HEK293T (cell line): ENCODE results near the gene WBP1L.

Source experiments
- CTCF ChIA-PET: fragments of 350-600 bp; formaldehyde crosslinking; extraction: SDS; loops from one replicate; lab custom pipeline; 2021; ENCODE audit warnings: antibody characterized with exemption, inconsistent platforms; lab: Yijun Ruan, JAX
- POLR2A ChIA-PET: fragments of 350-600 bp; formaldehyde crosslinking; extraction: SDS; loops from one replicate; lab custom pipeline; 2020; ENCODE audit warnings: antibody characterized with exemption, inconsistent platforms; lab: Yijun Ruan, JAX
- DNase-seq: peaks from one replicate; pipeline ENCODE4 v3.0.0; 2012; ENCODE audit warnings: mixed read lengths; ENCODE audit errors: extremely low spot score
- ARNT ChIP-seq: fragments of 450-650 bp; IDR thresholded peaks from 2 replicates; pipeline ENCODE4 v1.6.1; 2017; ENCODE audit warnings: mild to moderate bottlenecking
- BHLHE40 ChIP-seq: fragments of 450-650 bp; IDR thresholded peaks from 2 replicates; pipeline ENCODE4 v1.6.1; 2016; ENCODE audit warnings: mild to moderate bottlenecking, moderate library complexity, borderline replicate concordance
- CTBP1 ChIP-seq: fragments of 450-650 bp; IDR thresholded peaks from 2 replicates; pipeline ENCODE4 v1.6.1; 2016; ENCODE audit warnings: borderline replicate concordance
- ELF4 ChIP-seq: fragments of 450-650 bp; IDR thresholded peaks from 2 replicates; pipeline ENCODE4 v1.6.1; 2017; ENCODE audit warnings: antibody characterized with exemption
- FOXA1 ChIP-seq: fragments of 450-650 bp; IDR thresholded peaks from 2 replicates; pipeline ENCODE4 v1.6.1; 2016; ENCODE audit warnings: mild to moderate bottlenecking
- FOXK2 ChIP-seq: fragments of 450-650 bp; IDR thresholded peaks from 2 replicates; pipeline ENCODE4 v1.6.1; 2016; ENCODE audit warnings: mild to moderate bottlenecking
- FOXM1 ChIP-seq: fragments of 450-650 bp; IDR thresholded peaks from 2 replicates; pipeline ENCODE4 v1.6.1; 2017; ENCODE audit warnings: mild to moderate bottlenecking, borderline replicate concordance
- HDGF ChIP-seq: fragments of 450-650 bp; IDR thresholded peaks from 2 replicates; pipeline ENCODE4 v1.6.1; 2017; ENCODE audit warnings: antibody characterized with exemption, borderline replicate concordance
- L3MBTL2 ChIP-seq: fragments of 450-650 bp; conservative IDR thresholded peaks from 2 replicates; pipeline ENCODE4 v1.6.1; 2016; ENCODE audit warnings: mild to moderate bottlenecking
- LEF1 ChIP-seq: fragments of 450-650 bp; IDR thresholded peaks from 2 replicates; pipeline ENCODE4 v1.6.1; 2017; ENCODE audit warnings: mild to moderate bottlenecking, borderline replicate concordance
- NFRKB ChIP-seq: fragments of 450-650 bp; IDR thresholded peaks from 2 replicates; pipeline ENCODE4 v1.6.1; 2016; ENCODE audit warnings: mild to moderate bottlenecking, moderate library complexity
- PKNOX1 ChIP-seq: fragments of 450-650 bp; IDR thresholded peaks from 2 replicates; pipeline ENCODE4 v1.6.1; 2016
- SP1 ChIP-seq: fragments of 450-650 bp; IDR thresholded peaks from 2 replicates; pipeline ENCODE4 v1.6.1; 2017
- SUZ12 ChIP-seq: fragments of 450-650 bp; IDR thresholded peaks from 2 replicates; pipeline ENCODE4 v1.6.1; 2016; ENCODE audit warnings: mild to moderate bottlenecking
- TARDBP ChIP-seq: fragments of 450-650 bp; IDR thresholded peaks from 2 replicates; pipeline ENCODE4 v1.6.1; 2016
- ZNF384 ChIP-seq: fragments of 450-650 bp; IDR thresholded peaks from 2 replicates; pipeline ENCODE4 v1.6.1; 2016

The WBP1L gene

GRCh38 chr10:102783568-102783967 lies 39.8 kb downstream of the WBP1L start:
- no peak for TF ChIP-seq TARDBP
- no peak for TF ChIP-seq L3MBTL2
- TF ChIP-seq LEF1 = no peak
- TF ChIP-seq ZNF384 = no peak
- TF ChIP-seq SUZ12 = no peak
- no peak for TF ChIP-seq ARNT
- TF ChIP-seq FOXA1 = no peak
- no peak for TF ChIP-seq PKNOX1
- no peak for TF ChIP-seq NFRKB
- TF ChIP-seq FOXK2 = no peak
- no peak for TF ChIP-seq ELF4
- no peak for TF ChIP-seq SP1
- no peak for TF ChIP-seq HDGF
- TF ChIP-seq BHLHE40 = no peak
- no peak for TF ChIP-seq FOXM1
- TF ChIP-seq CTBP1 = no peak
- ChIA-PET CTCF (no interaction called here), POLR2A (no interaction called here)
- no peak for DNase-seq

- ChIA-PET POLR2A (no interaction called here), CTCF (no interaction called here)
- no peak for TF ChIP-seq FOXA1
- TF ChIP-seq CTBP1 = no peak
- TF ChIP-seq FOXK2 = no peak
- no peak for TF ChIP-seq SUZ12
- no peak for TF ChIP-seq PKNOX1
- TF ChIP-seq NFRKB = no peak
- TF ChIP-seq BHLHE40 = no peak
- TF ChIP-seq ELF4 = no peak
- no peak for TF ChIP-seq ARNT
- no peak for TF ChIP-seq L3MBTL2
- DNase-seq = no peak
Measured at GRCh38 chr10:102785818-102786217, 42.1 kb downstream of the WBP1L start.

GRCh38 chr10:102791754-102792395 lies 48.1 kb downstream of the WBP1L start:
- no peak for DNase-seq
- TF ChIP-seq CTBP1 (peak; percentile 14; the same call in 1 of the 2 replicates), PKNOX1 (0 out of 2 replicates have a peak, but pooled peaks have one; percentile 8), BHLHE40 (no peak), HDGF (no peak), NFRKB (no peak)
- POLR2A ChIA-PET = no interaction called here
- CTCF ChIA-PET = no interaction called here

GRCh38 chr10:102795453-102796406 lies 52.0 kb downstream of the WBP1L start:
- POLR2A ChIA-PET = no interaction called here
- CTCF ChIA-PET = no interaction called here
- TF ChIP-seq FOXK2 = no peak
- no peak for TF ChIP-seq TARDBP
- TF ChIP-seq SUZ12 = no peak
- no peak for TF ChIP-seq HDGF
- no peak for TF ChIP-seq FOXM1
- TF ChIP-seq ARNT = no peak
- TF ChIP-seq NFRKB = no peak
- TF ChIP-seq ZNF384 = no peak
- no peak for TF ChIP-seq PKNOX1
- TF ChIP-seq SP1 = no peak
- TF ChIP-seq CTBP1 = no peak
- no peak for TF ChIP-seq LEF1
- TF ChIP-seq L3MBTL2 = no peak
- TF ChIP-seq BHLHE40 = no peak
- TF ChIP-seq FOXA1 = no peak
- TF ChIP-seq ELF4 = no peak
- no peak for DNase-seq

GRCh38 chr10:102796407-102797176 lies 52.8 kb downstream of the WBP1L start:
- DNase-seq = no peak
- CTCF ChIA-PET = no interaction called here

More at GRCh38 chr10:102796407-102797176, 52.8 kb downstream of the WBP1L start:
- POLR2A ChIA-PET = no interaction called here
- no peak for TF ChIP-seq NFRKB
- TF ChIP-seq SP1 = no peak
- no peak for TF ChIP-seq TARDBP
- no peak for TF ChIP-seq ELF4
- TF ChIP-seq LEF1 = no peak
- TF ChIP-seq BHLHE40 = no peak
- no peak for TF ChIP-seq ZNF384
- TF ChIP-seq PKNOX1 = no peak
- no peak for TF ChIP-seq ARNT
- TF ChIP-seq CTBP1 = no peak
- TF ChIP-seq L3MBTL2 = no peak
- no peak for TF ChIP-seq SUZ12
- no peak for TF ChIP-seq FOXM1
- TF ChIP-seq FOXA1 = no peak
- no peak for TF ChIP-seq HDGF
- TF ChIP-seq FOXK2 = no peak
